GM18502 (cell line): ENCODE measurements around the gene UBE2D3.
"Not testable (repeated sequence)": the region's sequence is repeated elsewhere in the genome, so short reads cannot be mapped to it uniquely, and the experiment has no call there.

Experiments
- ATAC-seq: cut with Tn5 transposase; IDR thresholded peaks from one replicate; pipeline ENCODE4 v1.9.1; 2021; ENCODE audit warnings: mild to moderate bottlenecking; ENCODE audit not compliant: unreplicated experiment, poor library complexity

UBE2D3 gene

GRCh38 chr4:102826890-102827673, at the start of gene UBE2D3:
Gene UBE2D3 (minus strand): TSS chr4:102827551. CDS start chr4:102826508, 1,043 bp downstream.
- peak; percentile 31 for ATAC-seq

GRCh38 chr4:102871772-102872171, 44.4 kb upstream of the UBE2D3 start:
- no peak for ATAC-seq

- peak; percentile 36 for ATAC-seq
These were observed 42.3 kb upstream of the UBE2D3 start for GRCh38 chr4:102869569-102870197.

GRCh38 chr4:102868781-102869568, 41.6 kb upstream of the UBE2D3 start, which contains the start of gene CISD2:
Gene CISD2 (plus strand): TSS chr4:102868992. CDS start chr4:102869085, 93 bp downstream.
- peak; percentile 87 for ATAC-seq

GRCh38 chr4:102868153-102868780, 40.9 kb upstream of the UBE2D3 start:
- ATAC-seq: peak; percentile 55

GRCh38 chr4:102867278-102868152, 40.2 kb upstream of the UBE2D3 start:
- ATAC-seq: no peak

GRCh38 chr4:102865327-102865726, 38.0 kb upstream of the UBE2D3 start:
- ATAC-seq: not testable (repeated sequence)

- no peak for ATAC-seq
These were observed 35.4 kb upstream of the UBE2D3 start for GRCh38 chr4:102862747-102863146.

GRCh38 chr4:102862016-102862415, 34.7 kb upstream of the UBE2D3 start:
- ATAC-seq: no peak

- ATAC-seq: no peak
These were observed 33.4 kb upstream of the UBE2D3 start for GRCh38 chr4:102860611-102861324.

- ATAC-seq: no peak
These were observed 31.6 kb upstream of the UBE2D3 start for GRCh38 chr4:102858828-102859464.

- no peak for ATAC-seq
These were observed 23.0 kb upstream of the UBE2D3 start for GRCh38 chr4:102850370-102850769.

GRCh38 chr4:102849579-102850104, 22.3 kb upstream of the UBE2D3 start:
- no peak for ATAC-seq

GRCh38 chr4:102847687-102848086, 20.3 kb upstream of the UBE2D3 start:
- ATAC-seq: no peak

GRCh38 chr4:102843938-102844337, 16.6 kb upstream of the UBE2D3 start:
- ATAC-seq: no peak

- ATAC-seq: no peak
These were observed 15.9 kb upstream of the UBE2D3 start for GRCh38 chr4:102843273-102843672.

GRCh38 chr4:102842367-102842766, 15.0 kb upstream of the UBE2D3 start:
- ATAC-seq: no peak

GRCh38 chr4:102836596-102836995, 9.2 kb upstream of the UBE2D3 start:
- ATAC-seq: no peak
